Panc1 (cell line): ENCODE measurements around the gene DYNLRB1.

Experiments used
- POLR2AphosphoS5 ChIP-seq: IDR thresholded peaks from 2 replicates; pipeline ENCODE4 v1.6.1; 2012; ENCODE audit warnings: mild to moderate bottlenecking, low read depth, low read length, moderate library complexity
- SIN3A ChIP-seq: IDR thresholded peaks from 2 replicates; pipeline ENCODE4 v1.6.1; 2012; ENCODE audit warnings: low read depth, mild to moderate bottlenecking, low read length, moderate library complexity, borderline replicate concordance; ENCODE audit not compliant: insufficient read depth
- TCF7L2 ChIP-seq: IDR thresholded peaks from 2 replicates; pipeline ENCODE4 v1.6.1; 2011; ENCODE audit warnings: mild to moderate bottlenecking, low read depth, low read length, inconsistent platforms
- TF ChIP-seq, protein P1 (sequence below): fragments of 450-650 bp; IDR thresholded peaks from 2 replicates; pipeline ENCODE4 v1.5.1; 2017; ENCODE audit warnings: mild to moderate bottlenecking
- TF ChIP-seq, protein P2 (sequence below), 2 experiments: IDR thresholded peaks; 2 replicates each; pipeline ENCODE4 v1.6.1; 2011 to 2012; ENCODE audit warnings: low read depth in 2 of 2, control low read depth in 1 of 2, low read length in 1 of 2, mild to moderate bottlenecking in 1 of 2, moderate library complexity in 1 of 2; ENCODE audit not compliant: insufficient read depth in 1 of 2

DNA sequence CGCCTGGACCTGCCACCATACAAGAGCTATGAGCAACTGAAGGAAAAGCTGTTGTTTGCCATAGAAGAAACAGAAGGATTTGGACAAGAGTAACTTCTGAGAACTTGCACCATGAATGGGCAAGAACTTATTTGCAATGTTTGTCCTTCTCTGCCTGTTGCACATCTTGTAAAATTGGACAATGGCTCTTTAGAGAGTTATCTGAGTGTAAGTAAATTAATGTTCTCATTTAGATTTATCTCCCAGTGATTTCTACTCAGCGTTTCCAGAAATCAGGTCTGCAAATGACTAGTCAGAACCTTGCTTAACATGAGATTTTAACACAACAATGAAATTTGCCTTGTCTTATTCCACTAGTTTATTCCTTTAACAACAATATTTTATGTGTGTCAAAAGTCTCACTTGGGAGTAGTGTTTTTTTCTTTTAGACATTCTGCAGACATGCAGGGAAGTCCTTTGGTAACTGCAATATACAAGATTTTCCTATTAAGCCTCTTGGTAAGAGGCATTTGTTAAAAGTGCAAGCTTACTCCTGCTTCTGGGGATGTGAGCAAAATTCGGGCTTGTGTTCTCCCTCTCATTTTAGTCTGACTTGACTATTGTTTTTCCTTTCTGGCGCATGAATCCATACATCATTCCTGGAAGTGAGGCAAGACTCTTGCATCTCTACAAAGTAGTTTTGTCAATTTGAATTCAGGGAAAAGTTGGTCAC is 8.4 kb upstream of the DYNLRB1 start:
- TF ChIP-seq, protein P1, sequence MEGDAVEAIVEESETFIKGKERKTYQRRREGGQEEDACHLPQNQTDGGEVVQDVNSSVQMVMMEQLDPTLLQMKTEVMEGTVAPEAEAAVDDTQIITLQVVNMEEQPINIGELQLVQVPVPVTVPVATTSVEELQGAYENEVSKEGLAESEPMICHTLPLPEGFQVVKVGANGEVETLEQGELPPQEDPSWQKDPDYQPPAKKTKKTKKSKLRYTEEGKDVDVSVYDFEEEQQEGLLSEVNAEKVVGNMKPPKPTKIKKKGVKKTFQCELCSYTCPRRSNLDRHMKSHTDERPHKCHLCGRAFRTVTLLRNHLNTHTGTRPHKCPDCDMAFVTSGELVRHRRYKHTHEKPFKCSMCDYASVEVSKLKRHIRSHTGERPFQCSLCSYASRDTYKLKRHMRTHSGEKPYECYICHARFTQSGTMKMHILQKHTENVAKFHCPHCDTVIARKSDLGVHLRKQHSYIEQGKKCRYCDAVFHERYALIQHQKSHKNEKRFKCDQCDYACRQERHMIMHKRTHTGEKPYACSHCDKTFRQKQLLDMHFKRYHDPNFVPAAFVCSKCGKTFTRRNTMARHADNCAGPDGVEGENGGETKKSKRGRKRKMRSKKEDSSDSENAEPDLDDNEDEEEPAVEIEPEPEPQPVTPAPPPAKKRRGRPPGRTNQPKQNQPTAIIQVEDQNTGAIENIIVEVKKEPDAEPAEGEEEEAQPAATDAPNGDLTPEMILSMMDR = no peak
- TF ChIP-seq POLR2AphosphoS5 (no peak), SIN3A (no peak), TCF7L2 (no peak)
- TF ChIP-seq, protein P2, sequence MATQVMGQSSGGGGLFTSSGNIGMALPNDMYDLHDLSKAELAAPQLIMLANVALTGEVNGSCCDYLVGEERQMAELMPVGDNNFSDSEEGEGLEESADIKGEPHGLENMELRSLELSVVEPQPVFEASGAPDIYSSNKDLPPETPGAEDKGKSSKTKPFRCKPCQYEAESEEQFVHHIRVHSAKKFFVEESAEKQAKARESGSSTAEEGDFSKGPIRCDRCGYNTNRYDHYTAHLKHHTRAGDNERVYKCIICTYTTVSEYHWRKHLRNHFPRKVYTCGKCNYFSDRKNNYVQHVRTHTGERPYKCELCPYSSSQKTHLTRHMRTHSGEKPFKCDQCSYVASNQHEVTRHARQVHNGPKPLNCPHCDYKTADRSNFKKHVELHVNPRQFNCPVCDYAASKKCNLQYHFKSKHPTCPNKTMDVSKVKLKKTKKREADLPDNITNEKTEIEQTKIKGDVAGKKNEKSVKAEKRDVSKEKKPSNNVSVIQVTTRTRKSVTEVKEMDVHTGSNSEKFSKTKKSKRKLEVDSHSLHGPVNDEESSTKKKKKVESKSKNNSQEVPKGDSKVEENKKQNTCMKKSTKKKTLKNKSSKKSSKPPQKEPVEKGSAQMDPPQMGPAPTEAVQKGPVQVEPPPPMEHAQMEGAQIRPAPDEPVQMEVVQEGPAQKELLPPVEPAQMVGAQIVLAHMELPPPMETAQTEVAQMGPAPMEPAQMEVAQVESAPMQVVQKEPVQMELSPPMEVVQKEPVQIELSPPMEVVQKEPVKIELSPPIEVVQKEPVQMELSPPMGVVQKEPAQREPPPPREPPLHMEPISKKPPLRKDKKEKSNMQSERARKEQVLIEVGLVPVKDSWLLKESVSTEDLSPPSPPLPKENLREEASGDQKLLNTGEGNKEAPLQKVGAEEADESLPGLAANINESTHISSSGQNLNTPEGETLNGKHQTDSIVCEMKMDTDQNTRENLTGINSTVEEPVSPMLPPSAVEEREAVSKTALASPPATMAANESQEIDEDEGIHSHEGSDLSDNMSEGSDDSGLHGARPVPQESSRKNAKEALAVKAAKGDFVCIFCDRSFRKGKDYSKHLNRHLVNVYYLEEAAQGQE (IDR thresholded peaks at IDR 0.05; ENCODE audit: insufficient read depth in 1 of 2, low read depth in 2 of 2, low read length in 1 of 2) = no peak
